Choroid plexus epithelial cell (primary cell): ENCODE measurements around the gene ESYT2.

ENCODE experiments used
- DNase-seq: peaks from one replicate; pipeline ENCODE4 v3.0.0-alpha.2; 2010; ENCODE audit warnings: low read depth
- H3K4me3 ChIP-seq: 2 replicates; pipeline ENCODE4 v1.5.1; 2011; ENCODE audit warnings: low read depth, mild to moderate bottlenecking, control low read depth, low read length, moderate library complexity
- TF ChIP-seq, protein P1 (sequence below): conservative IDR thresholded peaks from 2 replicates; pipeline ENCODE4 v1.5.1; 2011; ENCODE audit warnings: low read depth, mild to moderate bottlenecking, control low read depth, inconsistent platforms, low read length, moderate library complexity

Gene ESYT2

DNA sequence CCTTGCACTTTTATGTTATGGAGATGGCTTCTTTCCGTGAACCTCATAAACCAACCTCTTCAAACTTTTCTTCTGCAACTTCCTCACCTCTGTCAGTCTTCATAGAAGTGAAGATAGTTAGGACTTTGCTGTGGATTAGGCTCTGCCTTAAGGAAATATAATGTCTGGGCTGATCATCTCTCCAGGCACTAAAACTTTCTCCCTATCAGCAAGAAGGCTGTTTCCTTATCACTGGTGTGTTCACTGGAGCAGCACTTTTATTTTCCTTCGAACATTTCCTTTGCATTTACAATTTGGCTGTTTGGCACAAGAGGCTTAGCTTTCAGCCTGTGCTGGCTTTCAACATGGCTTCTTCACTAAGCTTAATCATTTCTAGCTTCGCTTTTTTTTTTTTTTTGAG is 52.8 kb downstream of the ESYT2 start:
- TF ChIP-seq, protein P1, sequence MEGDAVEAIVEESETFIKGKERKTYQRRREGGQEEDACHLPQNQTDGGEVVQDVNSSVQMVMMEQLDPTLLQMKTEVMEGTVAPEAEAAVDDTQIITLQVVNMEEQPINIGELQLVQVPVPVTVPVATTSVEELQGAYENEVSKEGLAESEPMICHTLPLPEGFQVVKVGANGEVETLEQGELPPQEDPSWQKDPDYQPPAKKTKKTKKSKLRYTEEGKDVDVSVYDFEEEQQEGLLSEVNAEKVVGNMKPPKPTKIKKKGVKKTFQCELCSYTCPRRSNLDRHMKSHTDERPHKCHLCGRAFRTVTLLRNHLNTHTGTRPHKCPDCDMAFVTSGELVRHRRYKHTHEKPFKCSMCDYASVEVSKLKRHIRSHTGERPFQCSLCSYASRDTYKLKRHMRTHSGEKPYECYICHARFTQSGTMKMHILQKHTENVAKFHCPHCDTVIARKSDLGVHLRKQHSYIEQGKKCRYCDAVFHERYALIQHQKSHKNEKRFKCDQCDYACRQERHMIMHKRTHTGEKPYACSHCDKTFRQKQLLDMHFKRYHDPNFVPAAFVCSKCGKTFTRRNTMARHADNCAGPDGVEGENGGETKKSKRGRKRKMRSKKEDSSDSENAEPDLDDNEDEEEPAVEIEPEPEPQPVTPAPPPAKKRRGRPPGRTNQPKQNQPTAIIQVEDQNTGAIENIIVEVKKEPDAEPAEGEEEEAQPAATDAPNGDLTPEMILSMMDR: no peak
- DNase-seq: no peak
- no peak overlapping the region for H3K4me3 ChIP-seq

DNA sequence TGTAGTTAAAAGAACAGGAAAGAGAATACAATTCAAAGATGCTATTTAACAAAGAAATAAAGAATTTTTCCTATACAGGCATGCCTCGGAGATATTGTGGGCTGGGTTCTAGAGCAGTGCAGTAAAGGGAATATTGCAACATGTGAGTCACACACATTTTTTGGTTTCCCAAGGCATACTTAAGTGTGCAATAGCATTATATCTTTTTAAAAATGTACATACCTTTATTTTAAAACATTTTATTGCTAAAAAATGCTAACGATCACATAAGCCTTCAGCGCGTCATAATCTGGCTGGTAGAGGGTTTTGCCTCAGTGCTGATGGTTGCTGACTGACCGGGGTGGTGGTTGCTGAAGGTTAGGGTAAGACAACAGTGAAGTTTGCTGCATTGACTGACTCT is 54.4 kb downstream of the ESYT2 start:
- peak; percentile 22 for DNase-seq
- TF ChIP-seq, protein P1: no peak
- H3K4me3 ChIP-seq: no peak overlapping the region

DNA sequence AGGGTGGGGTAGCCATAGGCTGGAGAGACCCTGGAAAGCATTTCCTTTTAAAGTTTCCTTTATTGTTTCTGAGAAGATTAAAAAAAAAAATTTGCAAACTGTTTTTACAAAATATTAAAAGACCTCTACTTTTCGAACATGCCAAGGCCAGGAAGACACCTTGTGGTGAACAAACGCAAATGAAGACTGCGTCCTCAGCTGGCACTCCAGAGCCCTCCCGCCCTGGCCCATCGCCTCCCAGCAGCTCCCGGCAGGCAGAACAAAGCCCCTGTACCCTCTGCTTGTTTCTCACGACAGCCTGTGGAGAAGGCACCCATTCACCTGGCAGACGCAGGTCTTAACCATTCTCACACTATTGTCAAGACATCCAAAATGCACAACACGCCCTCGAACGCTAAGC is 56.4 kb downstream of the ESYT2 start:
- DNase-seq: peak; percentile 18

DNA sequence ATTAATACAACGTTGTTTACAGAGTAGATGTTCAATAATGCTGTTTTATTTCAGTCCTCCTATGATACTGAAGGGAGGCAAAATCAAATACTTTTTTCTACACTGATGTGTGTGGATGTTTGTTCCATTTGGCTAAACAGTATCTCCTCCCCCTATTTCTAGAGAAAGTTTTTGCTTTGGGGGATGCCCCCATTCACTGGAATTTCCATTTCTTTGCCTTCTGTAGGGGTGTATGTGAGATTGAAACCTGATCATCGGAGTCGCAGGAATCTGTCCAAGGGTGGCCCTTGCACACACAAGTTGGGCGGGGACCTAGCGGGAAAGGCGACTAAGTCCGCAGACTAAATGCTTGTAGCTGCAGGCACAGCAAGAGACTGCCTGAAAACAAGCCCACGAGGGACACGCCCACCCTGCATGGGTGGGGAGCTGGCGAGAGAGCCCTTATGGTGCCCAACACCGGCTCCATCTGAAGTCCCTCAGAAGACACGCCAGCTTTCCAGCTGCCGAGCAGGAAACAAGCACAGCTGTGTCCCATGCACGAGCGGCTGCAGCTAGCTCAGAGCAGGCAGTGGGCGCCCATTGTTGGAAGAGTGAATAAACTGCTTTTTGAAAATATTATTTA is 58.0 kb downstream of the ESYT2 start:
- no peak overlapping the region for H3K4me3 ChIP-seq
- TF ChIP-seq, protein P1: no peak
- DNase-seq: no peak

More for the DNA sequence above, 56.4 kb downstream of the ESYT2 start:
- TF ChIP-seq, protein P1: peak; percentile 44
- H3K4me3 ChIP-seq: no peak overlapping the region

DNA sequence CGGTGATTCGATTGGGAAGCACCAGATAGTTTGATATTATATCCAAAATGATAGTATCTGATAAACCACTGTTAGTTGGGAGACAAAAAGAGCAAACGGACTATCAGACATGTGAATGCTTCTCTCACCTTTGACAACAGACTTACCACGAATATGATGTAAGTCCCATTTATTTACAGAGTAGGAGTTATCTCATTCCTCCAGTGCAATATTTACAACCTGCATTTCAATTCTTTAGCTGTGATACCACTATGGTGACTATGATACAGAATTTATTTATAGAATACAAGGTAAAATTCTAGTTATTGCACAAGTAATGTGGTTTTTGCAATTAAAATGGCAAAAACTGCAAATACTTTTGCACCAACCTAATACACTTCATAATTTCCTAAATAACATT is 61.6 kb downstream of the ESYT2 start:
- TF ChIP-seq, protein P1: no peak
- no peak for DNase-seq
- no peak overlapping the region for H3K4me3 ChIP-seq

DNA sequence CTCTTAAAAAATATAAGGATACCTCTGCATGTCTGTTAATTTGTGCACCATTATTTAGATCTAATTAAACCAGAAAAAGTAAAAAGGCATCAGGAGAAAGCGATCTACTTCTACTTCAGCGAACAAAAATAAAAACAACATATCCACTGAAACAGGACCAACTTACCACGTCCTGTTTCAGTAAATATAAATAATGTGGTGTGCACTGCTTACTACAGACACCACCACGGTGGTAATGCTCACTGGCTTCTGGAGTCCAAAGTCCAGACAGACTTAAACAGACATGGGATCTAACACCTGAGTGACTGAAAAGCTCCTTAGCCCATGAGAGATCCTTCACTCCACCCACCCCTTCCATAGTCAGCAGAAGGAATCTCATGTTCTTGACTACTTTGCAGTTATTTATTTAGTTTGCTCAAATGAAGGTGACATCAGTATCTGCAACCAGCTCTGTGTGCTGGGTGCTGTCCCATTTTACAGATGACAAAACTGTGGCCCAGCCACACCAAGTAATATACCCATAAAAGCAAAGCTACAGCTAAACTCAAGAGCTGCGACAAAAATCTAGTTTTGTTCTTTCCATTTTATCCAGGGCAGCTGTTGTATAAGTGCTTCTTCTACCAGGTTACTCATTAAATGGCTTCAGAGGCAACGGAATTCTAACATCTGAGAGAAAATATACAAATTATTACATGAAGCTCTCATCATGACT is 62.6 kb downstream of the ESYT2 start:
- no peak overlapping the region for H3K4me3 ChIP-seq
- no peak for DNase-seq
- TF ChIP-seq, protein P1: no peak

DNA sequence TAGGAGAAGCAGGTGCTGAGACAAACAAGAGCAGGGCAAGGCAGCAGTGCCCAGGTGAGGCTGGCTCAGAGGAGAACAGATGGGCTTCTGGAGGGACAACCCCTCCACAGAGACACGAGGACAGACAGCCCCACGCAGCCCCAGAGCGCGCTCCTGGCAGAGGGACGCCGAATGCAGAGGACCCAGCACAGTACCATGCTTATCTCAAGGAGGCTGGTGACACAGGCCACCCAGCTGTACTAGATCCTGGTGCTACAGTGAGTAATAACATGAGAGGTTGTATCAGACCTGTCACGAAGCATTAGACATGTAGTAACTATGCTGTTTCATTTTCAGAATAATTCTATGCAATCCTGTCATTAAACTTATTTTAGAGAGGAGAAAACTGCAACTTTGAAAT is 64.3 kb downstream of the ESYT2 start:
- DNase-seq: no peak

More for the DNA sequence above, 64.3 kb downstream of the ESYT2 start:
- H3K4me3 ChIP-seq: no peak overlapping the region
- TF ChIP-seq, protein P1: no peak
